ENCODE results near the gene ZRANB1. TPM values are rescaled to one million over a fixed set of nuclear protein-coding genes. Genes with fewer than 3 reads are reported as not detected.

Gene ZRANB1
- total and polyA plus RNA-seq, 10 of the 15 experiments (the other 5 are each of a cell fraction or from before 2014, with no cell fraction given), result 1.7 to 11.8 (median 6.2) TPM

DNA sequence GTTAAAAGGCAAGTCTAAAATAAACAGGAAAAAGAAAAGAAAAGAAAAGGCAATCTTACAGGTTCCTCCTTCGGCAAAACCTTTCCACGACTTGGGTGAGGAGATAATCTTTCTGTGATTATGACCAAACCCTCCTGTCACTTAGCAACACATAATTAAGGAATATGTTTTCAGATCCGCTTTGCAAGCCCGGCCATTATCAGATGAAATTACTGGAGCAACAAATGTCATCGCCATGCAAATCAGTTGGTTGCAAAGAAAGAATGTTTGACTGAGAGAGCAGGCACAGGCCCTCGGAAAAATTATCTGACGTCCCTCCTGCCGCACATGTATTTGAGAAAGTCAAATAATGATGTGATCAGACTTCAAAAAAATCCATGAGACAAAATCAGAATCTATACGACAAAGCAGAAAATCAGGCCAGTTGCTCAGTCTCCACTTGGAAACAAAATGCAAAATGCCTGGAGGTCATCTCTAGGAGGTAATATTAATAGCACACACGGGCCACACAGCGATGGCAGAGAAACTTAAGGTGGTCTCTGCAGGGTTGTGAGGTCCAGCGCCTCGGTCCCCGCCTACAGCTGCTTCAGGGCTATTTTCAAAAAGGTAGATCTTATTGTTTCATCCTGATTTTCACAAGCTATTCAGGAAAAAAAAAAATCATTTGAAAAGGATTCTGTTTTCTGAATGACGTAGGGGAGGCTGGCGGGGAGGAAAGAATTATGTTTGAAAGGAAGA lies 82.7 kb downstream of the ZRANB1 start (continued):
- TF ChIP-seq, protein P1, sequence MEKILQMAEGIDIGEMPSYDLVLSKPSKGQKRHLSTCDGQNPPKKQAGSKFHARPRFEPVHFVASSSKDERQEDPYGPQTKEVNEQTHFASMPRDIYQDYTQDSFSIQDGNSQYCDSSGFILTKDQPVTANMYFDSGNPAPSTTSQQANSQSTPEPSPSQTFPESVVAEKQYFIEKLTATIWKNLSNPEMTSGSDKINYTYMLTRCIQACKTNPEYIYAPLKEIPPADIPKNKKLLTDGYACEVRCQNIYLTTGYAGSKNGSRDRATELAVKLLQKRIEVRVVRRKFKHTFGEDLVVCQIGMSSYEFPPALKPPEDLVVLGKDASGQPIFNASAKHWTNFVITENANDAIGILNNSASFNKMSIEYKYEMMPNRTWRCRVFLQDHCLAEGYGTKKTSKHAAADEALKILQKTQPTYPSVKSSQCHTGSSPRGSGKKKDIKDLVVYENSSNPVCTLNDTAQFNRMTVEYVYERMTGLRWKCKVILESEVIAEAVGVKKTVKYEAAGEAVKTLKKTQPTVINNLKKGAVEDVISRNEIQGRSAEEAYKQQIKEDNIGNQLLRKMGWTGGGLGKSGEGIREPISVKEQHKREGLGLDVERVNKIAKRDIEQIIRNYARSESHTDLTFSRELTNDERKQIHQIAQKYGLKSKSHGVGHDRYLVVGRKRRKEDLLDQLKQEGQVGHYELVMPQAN (conservative IDR thresholded peaks at IDR 0.05), result no peak
- TF ChIP-seq IKZF2 (IDR thresholded peaks at IDR 0.05) (no peak), SRF (IDR thresholded peaks at IDR 0.05; ENCODE audit: low read depth in 2 of 2, low read length in 2 of 2) (no peak), CEBPB (IDR thresholded peaks at IDR 0.05; ENCODE audit: borderline replicate concordance in 1 of 2, low read depth in 2 of 2, low read length in 2 of 2) (no peak), SPI1 (IDR thresholded peaks at IDR 0.05; ENCODE audit: borderline replicate concordance, insufficient read depth, low read depth, low read length) (no peak), NRF1 (conservative IDR thresholded peaks at IDR 0.05; ENCODE audit: low read depth, low read length) (no peak), BHLHE40 (IDR thresholded peaks at IDR 0.05; ENCODE audit: borderline replicate concordance in 1 of 2, low read depth in 2 of 2, low read length in 1 of 2) (no peak), NFIC (IDR thresholded peaks at IDR 0.05; ENCODE audit: low read depth, low read length) (no peak)
- TF ChIP-seq, protein P2, sequence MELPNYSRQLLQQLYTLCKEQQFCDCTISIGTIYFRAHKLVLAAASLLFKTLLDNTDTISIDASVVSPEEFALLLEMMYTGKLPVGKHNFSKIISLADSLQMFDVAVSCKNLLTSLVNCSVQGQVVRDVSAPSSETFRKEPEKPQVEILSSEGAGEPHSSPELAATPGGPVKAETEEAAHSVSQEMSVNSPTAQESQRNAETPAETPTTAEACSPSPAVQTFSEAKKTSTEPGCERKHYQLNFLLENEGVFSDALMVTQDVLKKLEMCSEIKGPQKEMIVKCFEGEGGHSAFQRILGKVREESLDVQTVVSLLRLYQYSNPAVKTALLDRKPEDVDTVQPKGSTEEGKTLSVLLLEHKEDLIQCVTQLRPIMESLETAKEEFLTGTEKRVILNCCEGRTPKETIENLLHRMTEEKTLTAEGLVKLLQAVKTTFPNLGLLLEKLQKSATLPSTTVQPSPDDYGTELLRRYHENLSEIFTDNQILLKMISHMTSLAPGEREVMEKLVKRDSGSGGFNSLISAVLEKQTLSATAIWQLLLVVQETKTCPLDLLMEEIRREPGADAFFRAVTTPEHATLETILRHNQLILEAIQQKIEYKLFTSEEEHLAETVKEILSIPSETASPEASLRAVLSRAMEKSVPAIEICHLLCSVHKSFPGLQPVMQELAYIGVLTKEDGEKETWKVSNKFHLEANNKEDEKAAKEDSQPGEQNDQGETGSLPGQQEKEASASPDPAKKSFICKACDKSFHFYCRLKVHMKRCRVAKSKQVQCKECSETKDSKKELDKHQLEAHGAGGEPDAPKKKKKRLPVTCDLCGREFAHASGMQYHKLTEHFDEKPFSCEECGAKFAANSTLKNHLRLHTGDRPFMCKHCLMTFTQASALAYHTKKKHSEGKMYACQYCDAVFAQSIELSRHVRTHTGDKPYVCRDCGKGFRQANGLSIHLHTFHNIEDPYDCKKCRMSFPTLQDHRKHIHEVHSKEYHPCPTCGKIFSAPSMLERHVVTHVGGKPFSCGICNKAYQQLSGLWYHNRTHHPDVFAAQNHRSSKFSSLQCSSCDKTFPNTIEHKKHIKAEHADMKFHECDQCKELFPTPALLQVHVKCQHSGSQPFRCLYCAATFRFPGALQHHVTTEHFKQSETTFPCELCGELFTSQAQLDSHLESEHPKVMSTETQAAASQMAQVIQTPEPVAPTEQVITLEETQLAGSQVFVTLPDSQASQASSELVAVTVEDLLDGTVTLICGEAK (IDR thresholded peaks at IDR 0.05; ENCODE audit: borderline replicate concordance), result no peak
